SK-N-SH treated with all-trans-retinoic acid at 6 μM for 48 hours (cell line): ENCODE data around the gene OXSR1.

Source experiments
- ARNTL ChIP-seq: fragments of 450-650 bp; formaldehyde crosslinking; IDR thresholded peaks from 2 replicates; pipeline ENCODE4 v1.5.0; 2020; ENCODE audit warnings: low read depth, mild to moderate bottlenecking, moderate library complexity, borderline replicate concordance
- ESRRG ChIP-seq: fragments of 250-450 bp; sonication (Bioruptor Pico); IDR thresholded peaks from 2 replicates; pipeline ENCODE4 v1.6.1; 2021; ENCODE audit warnings: mild to moderate bottlenecking
- TOX ChIP-seq: fragments of 250-450 bp; sonication (Bioruptor Pico); IDR thresholded peaks from 2 replicates; pipeline ENCODE4 v1.8.0; 2021; ENCODE audit warnings: mild to moderate bottlenecking, moderate library complexity, borderline replicate concordance
- ZFP30 ChIP-seq: fragments of 450-650 bp; formaldehyde crosslinking; IDR thresholded peaks from 2 replicates; pipeline ENCODE4 v1.5.0; 2022; ENCODE audit warnings: mild to moderate bottlenecking, moderate library complexity
- ZNF70 ChIP-seq: fragments of 450-650 bp; formaldehyde crosslinking; IDR thresholded peaks from 2 replicates; pipeline ENCODE4 v1.5.0; 2020; ENCODE audit warnings: mild to moderate bottlenecking, moderate library complexity

DNA sequence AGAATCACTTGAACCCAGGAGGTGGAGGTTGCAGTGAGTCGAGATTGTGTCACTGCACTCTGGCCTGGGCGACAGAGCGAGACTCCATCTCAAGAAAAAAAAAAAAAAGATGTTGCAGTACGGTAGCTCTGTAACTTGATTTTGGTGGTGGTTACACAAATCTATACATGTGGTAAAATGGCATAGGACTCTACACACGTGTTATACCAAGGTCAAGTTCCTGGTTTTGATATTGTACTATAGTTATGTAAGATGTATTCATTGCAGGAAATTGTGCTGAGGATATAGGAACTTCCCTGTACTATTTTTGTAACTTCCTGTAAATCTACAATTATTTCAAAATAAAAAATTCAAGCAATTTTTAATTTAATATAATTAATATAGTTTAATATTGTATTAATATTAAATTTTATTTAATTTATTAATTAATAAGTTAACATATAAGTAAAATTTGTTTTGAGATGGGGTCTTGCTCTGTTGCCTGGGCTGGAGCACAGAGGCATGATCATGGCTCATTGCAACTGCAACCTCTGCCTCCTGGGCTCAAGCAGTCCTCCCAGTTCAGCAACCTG is 16.9 kb upstream of the OXSR1 start:
- TF ChIP-seq ZNF70 (CRISPR knock-in tag), result no peak
- TF ChIP-seq TOX (CRISPR knock-in tag), result no peak
- no peak for TF ChIP-seq ZFP30 (CRISPR knock-in tag)
- TF ChIP-seq ESRRG, result no peak
- TF ChIP-seq ARNTL (CRISPR knock-in tag), result no peak
